Right atrium auricular region (tissue), 2 donors: Measurements from ENCODE around the gene CDCP1. TPM values are rescaled to one million over a fixed set of nuclear protein-coding genes. Genes with fewer than 3 reads are reported as not detected.

Source experiments
- DNase-seq: peaks from one replicate; pipeline ENCODE4 v3.0.0-alpha.2; 2019; ENCODE audit warnings: low spot score
- H3K27ac ChIP-seq, 2 donors: fragments of 200-600 bp; sonication (generic); 1 replicate in 1 of 2; 2 replicates in 1 of 2; pipeline ENCODE4 v1.5.1; 2016 to 2019
- H3K27me3 ChIP-seq, 2 donors: fragments of 200-600 bp; sonication (generic); one replicate each; pipeline versions ENCODE4 v1.5.1 to v1.6.0; 2017 to 2019
- H3K36me3 ChIP-seq: fragments of 200-600 bp; sonication (generic); one replicate; pipeline ENCODE4 v1.5.1; 2016
- H3K4me1 ChIP-seq, 2 donors: fragments of 200-600 bp; sonication (generic); one replicate each; pipeline versions ENCODE4 v1.5.1 to v1.6.0; 2017 to 2019
- H3K4me3 ChIP-seq, 2 donors: fragments of 200-600 bp; sonication (generic); 1 replicate in 1 of 2; 2 replicates in 1 of 2; pipeline ENCODE4 v1.5.1; 2017 to 2019; ENCODE audit warnings: mild to moderate bottlenecking in 1 of 2, moderate library complexity in 1 of 2
- H3K9me3 ChIP-seq, 2 donors: fragments of 200-600 bp; sonication (generic); one replicate each; pipeline ENCODE4 v1.5.1; 2019
- total RNA-seq, 2 donors: library from RNA; depleted of rRNA; stranded (reverse); fragments of >200 nt; gene quantifications; one replicate each; pipeline ENCODE4 v1.1.0, GENCODE V29; 2016
- TF ChIP-seq, protein P1 (sequence below), 2 donors: fragments of 200-600 bp; sonication (generic); IDR thresholded peaks; one replicate each; pipeline ENCODE4 v1.5.1; 2019; ENCODE audit warnings: antibody characterized with exemption in 2 of 2

The CDCP1 gene
- total RNA-seq, 2 donors from 2014 or later: 0.48 to 2.8 TPM

DNA sequence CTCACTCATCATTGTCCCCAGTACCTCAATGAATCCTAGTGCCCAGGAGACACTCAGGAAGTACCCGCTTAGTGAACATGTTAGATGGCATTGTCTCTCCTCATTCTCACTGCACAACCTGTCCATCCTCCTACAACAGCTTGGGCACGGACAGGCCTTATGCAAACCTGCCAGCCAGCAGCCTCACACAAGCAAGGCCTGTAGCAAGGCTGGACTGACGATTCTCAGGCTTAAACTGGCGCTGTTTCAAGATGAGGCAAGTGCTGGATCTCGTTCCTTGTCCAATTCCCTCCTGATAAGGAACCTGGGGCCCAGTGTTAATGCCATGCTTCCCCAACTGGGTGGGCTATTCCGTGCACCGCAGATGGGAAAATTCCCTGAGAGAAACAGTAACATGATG is 59.0 kb downstream of the CDCP1 start:
- Histone ChIP-seq H3K36me3 (no peaks in the 10 kb centered on the region), H3K9me3 (no peaks in the 10 kb centered on the region), H3K27ac (no peak overlapping the region), H3K27me3 (no peaks in the 10 kb centered on the region), H3K4me1 (no peaks in the 10 kb centered on the region), H3K4me3 (no peak overlapping the region)
- TF ChIP-seq, protein P1, sequence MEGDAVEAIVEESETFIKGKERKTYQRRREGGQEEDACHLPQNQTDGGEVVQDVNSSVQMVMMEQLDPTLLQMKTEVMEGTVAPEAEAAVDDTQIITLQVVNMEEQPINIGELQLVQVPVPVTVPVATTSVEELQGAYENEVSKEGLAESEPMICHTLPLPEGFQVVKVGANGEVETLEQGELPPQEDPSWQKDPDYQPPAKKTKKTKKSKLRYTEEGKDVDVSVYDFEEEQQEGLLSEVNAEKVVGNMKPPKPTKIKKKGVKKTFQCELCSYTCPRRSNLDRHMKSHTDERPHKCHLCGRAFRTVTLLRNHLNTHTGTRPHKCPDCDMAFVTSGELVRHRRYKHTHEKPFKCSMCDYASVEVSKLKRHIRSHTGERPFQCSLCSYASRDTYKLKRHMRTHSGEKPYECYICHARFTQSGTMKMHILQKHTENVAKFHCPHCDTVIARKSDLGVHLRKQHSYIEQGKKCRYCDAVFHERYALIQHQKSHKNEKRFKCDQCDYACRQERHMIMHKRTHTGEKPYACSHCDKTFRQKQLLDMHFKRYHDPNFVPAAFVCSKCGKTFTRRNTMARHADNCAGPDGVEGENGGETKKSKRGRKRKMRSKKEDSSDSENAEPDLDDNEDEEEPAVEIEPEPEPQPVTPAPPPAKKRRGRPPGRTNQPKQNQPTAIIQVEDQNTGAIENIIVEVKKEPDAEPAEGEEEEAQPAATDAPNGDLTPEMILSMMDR (IDR thresholded peaks at IDR 0.05): no peak
- DNase-seq: no peak

DNA sequence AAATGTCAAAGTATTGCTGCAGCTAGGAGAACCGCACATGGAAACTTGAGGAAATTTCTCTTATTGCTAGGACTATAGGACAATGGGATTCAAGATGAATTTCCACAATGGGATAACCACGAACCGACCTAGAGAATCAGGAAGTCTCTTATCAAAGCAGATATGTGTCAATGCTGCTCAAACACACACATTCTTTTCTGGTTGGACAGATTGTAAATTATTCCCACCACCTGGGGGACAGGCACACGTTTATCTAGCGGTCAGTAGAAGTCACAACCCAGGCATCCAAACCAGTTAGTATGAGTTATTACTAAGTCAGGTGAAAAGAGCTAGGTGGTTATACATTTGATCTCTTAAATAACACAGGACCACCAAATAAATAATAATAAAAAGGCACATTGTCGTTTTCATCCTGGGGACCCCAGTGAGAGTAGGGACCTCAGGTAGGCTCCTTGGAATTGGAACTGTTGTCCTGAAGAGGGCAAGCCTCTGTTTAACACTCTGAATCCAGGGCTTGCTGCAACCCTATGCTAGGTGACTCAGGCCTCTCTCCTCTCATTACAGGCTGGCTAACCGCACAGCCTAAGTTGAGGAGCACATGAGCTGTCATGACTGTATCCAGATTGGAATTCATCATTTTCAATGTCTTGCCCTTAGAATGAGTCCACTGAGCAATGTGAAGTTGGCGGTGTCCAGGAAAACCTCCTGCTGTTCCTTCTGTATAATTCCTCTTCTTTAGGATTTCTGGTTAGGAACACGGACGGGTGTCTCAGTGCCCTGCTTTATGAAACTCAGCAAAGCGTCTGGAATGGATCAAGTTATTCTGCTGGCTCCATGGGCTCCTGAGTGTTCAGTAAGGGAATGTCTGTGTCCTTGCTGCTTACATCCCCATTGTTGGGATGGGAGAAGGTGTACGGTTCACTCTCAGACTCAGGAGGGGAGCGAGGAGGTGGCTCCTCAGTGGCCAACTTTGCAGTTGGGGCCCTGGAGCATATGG is 61.1 kb downstream of the CDCP1 start:
- Histone ChIP-seq H3K36me3 (no peaks in the 10 kb centered on the region), H3K4me3 (no peak overlapping the region), H3K27ac (no peak overlapping the region), H3K27me3 (no peaks in the 10 kb centered on the region), H3K4me1 (no peaks in the 10 kb centered on the region), H3K9me3 (no peaks in the 10 kb centered on the region)
- TF ChIP-seq, protein P1 (IDR thresholded peaks at IDR 0.05): no peak
- DNase-seq: no peak

DNA sequence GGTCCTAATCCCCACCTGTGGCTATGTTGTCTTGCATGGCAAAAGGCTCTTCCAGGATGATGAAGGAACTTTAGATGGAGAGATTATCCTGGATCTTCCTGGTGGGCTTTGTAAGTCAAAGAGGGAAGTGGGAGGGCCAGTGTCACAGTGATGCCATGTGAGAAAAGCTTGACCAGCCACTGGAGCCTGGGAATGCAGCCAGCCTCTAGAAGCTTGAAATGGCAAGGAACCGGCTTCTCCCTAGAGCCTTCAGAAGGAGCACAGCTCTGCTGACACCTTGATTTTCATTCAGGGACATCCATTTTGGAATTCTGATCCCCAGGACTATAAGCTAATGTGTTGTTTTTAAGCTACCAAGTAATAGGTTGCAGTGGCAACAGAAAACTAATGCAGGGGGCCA is 61.8 kb downstream of the CDCP1 start:
- Histone ChIP-seq H3K4me1 (no peaks in the 10 kb centered on the region), H3K27ac (no peak overlapping the region), H3K27me3 (no peaks in the 10 kb centered on the region), H3K4me3 (no peak overlapping the region), H3K9me3 (no peaks in the 10 kb centered on the region), H3K36me3 (no peaks in the 10 kb centered on the region)
- TF ChIP-seq, protein P1 (IDR thresholded peaks at IDR 0.05): no peak
- no peak for DNase-seq

DNA sequence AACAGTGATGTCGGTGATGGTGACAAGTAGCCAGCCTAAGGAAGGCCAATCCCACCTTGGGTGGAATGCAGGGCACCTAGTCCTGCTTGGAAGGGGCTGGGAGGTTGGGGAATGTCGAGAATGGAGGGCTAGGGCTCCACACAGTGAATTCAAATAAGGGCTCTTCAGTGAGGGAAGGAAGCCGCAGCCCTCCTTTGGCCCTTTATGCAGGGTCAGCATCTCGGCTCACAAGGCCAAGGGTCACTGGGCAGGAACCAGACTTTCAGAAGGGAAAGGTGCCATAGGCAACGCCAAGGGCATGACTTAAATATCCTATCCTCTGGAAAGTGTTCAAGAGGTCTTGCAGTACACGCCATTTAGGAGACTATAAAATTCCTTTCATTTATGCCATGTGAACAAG is 63.2 kb downstream of the CDCP1 start:
- DNase-seq: no peak
- no peaks in the 10 kb centered on the region for H3K4me1 ChIP-seq
- TF ChIP-seq, protein P1 (IDR thresholded peaks at IDR 0.05): no peak
- no peaks in the 10 kb centered on the region for H3K36me3 ChIP-seq
- H3K4me3 ChIP-seq: no peak overlapping the region
- no peaks in the 10 kb centered on the region for H3K9me3 ChIP-seq
- H3K27me3 ChIP-seq: no peaks in the 10 kb centered on the region
- no peak overlapping the region for H3K27ac ChIP-seq

DNA sequence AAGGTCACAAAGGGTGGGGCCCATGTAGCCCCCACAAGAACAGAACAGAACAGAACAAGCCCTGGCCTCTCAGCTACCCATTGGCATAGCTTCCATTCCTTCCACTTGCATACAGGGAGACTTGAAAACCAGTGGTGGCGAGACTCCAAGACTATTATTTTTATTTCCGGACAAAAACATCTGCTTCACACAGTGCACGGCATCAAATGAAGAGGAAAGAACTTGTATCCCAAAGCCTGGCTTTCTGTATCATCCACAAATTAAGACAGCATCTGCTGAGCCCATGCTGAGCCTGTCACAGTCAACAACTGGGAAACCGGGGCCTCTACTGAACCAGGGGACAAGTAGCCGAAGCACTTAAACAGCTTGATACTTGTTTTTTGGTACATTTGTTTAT is 64.0 kb downstream of the CDCP1 start:
- Histone ChIP-seq H3K27me3 (no peaks in the 10 kb centered on the region), H3K4me1 (no peaks in the 10 kb centered on the region)
- TF ChIP-seq, protein P1 (IDR thresholded peaks at IDR 0.05): no peak

More for the DNA sequence above, 64.0 kb downstream of the CDCP1 start:
- Histone ChIP-seq H3K27ac (no peak overlapping the region), H3K4me3 (no peak overlapping the region), H3K36me3 (no peaks in the 10 kb centered on the region), H3K9me3 (no peaks in the 10 kb centered on the region)
- no peak for DNase-seq
